Endothelial cell of umbilical vein (primary cell): Measurements from ENCODE around the gene TEF. TPM values are rescaled to one million over a fixed set of nuclear protein-coding genes. Genes with fewer than 3 reads are reported as not detected.

Experiments used
- BruUV-seq: library from RNA; stranded (reverse); fragments of 400-500 nt; replicated peaks from 2 replicates; lab custom pipeline; 2021; lab: Mats Ljungman, UMichigan
- CTCF ChIA-PET: fragments of 300-600, 350-600 bp; sonication (Branson Sonifier 250); formaldehyde crosslinking; loops from one replicate; lab custom pipeline; 2021; ENCODE audit warnings: antibody characterized with exemption, inconsistent platforms; lab: Charles Lee
- POLR2A ChIA-PET: fragments of 300-600, 350-600 bp; sonication (Branson Sonifier 250); formaldehyde crosslinking; loops from one replicate; lab custom pipeline; 2021; ENCODE audit warnings: antibody characterized with exemption, inconsistent platforms; lab: Charles Lee
- DNase-seq: peaks from one replicate; pipeline ENCODE4 v3.0.0-alpha.2; 2011; ENCODE audit warnings: low read depth, low spot score
- FAIRE-seq: peaks from 2 replicates; lab custom pipeline; 2011; peaks lifted over from hg19 to GRCh38; lab: Jason Lieb, UNC
- H2AFZ ChIP-seq: 2 replicates; pipeline ENCODE4 v1.6.0; 2012; ENCODE audit warnings: low read depth, low read length, control low read depth, inconsistent platforms
- H3K27ac ChIP-seq: 2 replicates; pipeline ENCODE4 v1.5.1; 2011; ENCODE audit warnings: low read depth, mild to moderate bottlenecking, control low read depth, low read length, moderate library complexity; ENCODE audit not compliant: insufficient read depth
- H3K27me3 ChIP-seq, 2 experiments: 2 replicates each; pipeline versions ENCODE4 v1.6.0 to v1.6.1; 2011; ENCODE audit warnings: low read length in 2 of 2, mixed read lengths in 1 of 2; ENCODE audit not compliant: control insufficient read depth in 2 of 2, insufficient read depth in 2 of 2
- H3K36me3 ChIP-seq, 2 experiments: 2 replicates in 1 of 2; 3 replicates in 1 of 2; pipeline ENCODE4 v1.5.1; 2011; ENCODE audit warnings: low read length in 2 of 2, mild to moderate bottlenecking in 1 of 2, moderate library complexity in 1 of 2; ENCODE audit not compliant: control insufficient read depth in 2 of 2, insufficient read depth in 2 of 2; ENCODE audit errors: extremely low read depth in 1 of 2
- H3K4me1 ChIP-seq: 3 replicates; pipeline ENCODE4 v1.5.1; 2011; ENCODE audit warnings: mild to moderate bottlenecking, low read length; ENCODE audit not compliant: control insufficient read depth, insufficient read depth; ENCODE audit errors: extremely low read depth
- H3K4me2 ChIP-seq: 2 replicates; pipeline ENCODE4 v1.6.1; 2011; ENCODE audit warnings: low read length, control low read depth, mixed read lengths; ENCODE audit not compliant: insufficient read depth
- H3K4me3 ChIP-seq, 3 experiments: fragments of 200-600 bp in 1 of 3; sonication (generic), shearing (Covaris generic) in 1 of 3; replicated peaks in 1 of 3; 2 replicates each; pipeline ENCODE4 v1.5.1; 2011 to 2016; ENCODE audit warnings: control low read depth in 3 of 3, low read length in 3 of 3, mild to moderate bottlenecking in 2 of 3, inconsistent platforms in 1 of 3, low read depth in 1 of 3, moderate library complexity in 1 of 3; ENCODE audit not compliant: insufficient read depth in 1 of 3
- H3K79me2 ChIP-seq: 2 replicates; pipeline ENCODE4 v1.6.0; 2012; ENCODE audit warnings: low read length, inconsistent platforms; ENCODE audit not compliant: control insufficient read depth, insufficient read depth
- H3K9ac ChIP-seq: replicated peaks from 2 replicates; pipeline ENCODE3; 2011; ENCODE audit warnings: low read length, control low read depth; ENCODE audit not compliant: insufficient read depth; ENCODE audit errors: extremely low read depth
- H3K9me1 ChIP-seq: replicated peaks from 3 replicates; pipeline ENCODE4 v1.6.0; 2011; ENCODE audit warnings: mild to moderate bottlenecking, low read length; ENCODE audit not compliant: control insufficient read depth, insufficient read depth; ENCODE audit errors: extremely low read depth
- H3K9me3 ChIP-seq: replicated peaks from 2 replicates; pipeline ENCODE4 v1.5.1; 2012; ENCODE audit warnings: low read length, inconsistent platforms; ENCODE audit not compliant: control insufficient read depth, insufficient read depth
- H4K20me1 ChIP-seq: replicated peaks from 2 replicates; pipeline ENCODE3; 2011; ENCODE audit warnings: mild to moderate bottlenecking, low read length; ENCODE audit not compliant: control insufficient read depth, insufficient read depth; ENCODE audit errors: extremely low read depth
- EZH2 ChIP-seq: IDR thresholded peaks from 2 replicates; pipeline ENCODE4 v1.6.1; 2012; ENCODE audit warnings: borderline replicate concordance, low read depth, mild to moderate bottlenecking, moderate library complexity, low read length, inconsistent platforms; ENCODE audit not compliant: severe bottlenecking
- FOS ChIP-seq: IDR thresholded peaks from 2 replicates; pipeline ENCODE4 v1.6.1; 2011; ENCODE audit warnings: mild to moderate bottlenecking, low read length, moderate library complexity, borderline replicate concordance; ENCODE audit not compliant: insufficient read depth
- GATA2 ChIP-seq: IDR thresholded peaks from 2 replicates; pipeline ENCODE4 v1.7.0; 2011; ENCODE audit warnings: low read depth, mild to moderate bottlenecking, moderate library complexity, mixed read lengths, low read length; ENCODE audit not compliant: insufficient read length, insufficient read depth
- JUN ChIP-seq: IDR thresholded peaks from 2 replicates; pipeline ENCODE4 v1.6.1; 2011; ENCODE audit warnings: borderline replicate concordance, low read depth; ENCODE audit not compliant: insufficient read length, insufficient read depth
- MYC ChIP-seq: IDR thresholded peaks from one replicate; pipeline ENCODE4 v1.6.1; 2011; ENCODE audit warnings: mild to moderate bottlenecking, low read depth, low read length
- POLR2A ChIP-seq: IDR thresholded peaks from 2 replicates; pipeline ENCODE4 v1.6.1; 2012; ENCODE audit warnings: low read depth, mild to moderate bottlenecking, control low read depth, low read length
- POLR2AphosphoS5 ChIP-seq: IDR thresholded peaks from 2 replicates; pipeline ENCODE4 v1.6.1; 2012; ENCODE audit warnings: low read depth, mild to moderate bottlenecking, control low read depth, low read length, moderate library complexity; ENCODE audit not compliant: insufficient read depth
- dilution Hi-C: fragments of 300-500 bp; cut with MboI; formaldehyde crosslinking; loops from one replicate; pipeline ENCODE4 v1.15.0; 2019; ENCODE audit warnings: low sequenced_read_pairs; ENCODE audit not compliant: extremely low pct_ligation_motif_present
- intact Hi-C: fragments of 100-400 bp; cut with micrococcal nuclease; formaldehyde crosslinking; loops from one replicate; pipeline ENCODE4 v1.10.0; 2022
- polyA plus RNA-seq, 4 experiments: library from polyadenylated mRNA; depleted of rRNA in 3 of 4; stranded (reverse) in 3 of 4; unstranded in 1 of 4; fragments of >200 nt; gene quantifications; 2 replicates each; pipeline versions ENCODE4 v1.2.1 to v1.2.3, GENCODE V29; 2011 to 2012; ENCODE audit warnings: missing spikeins in 1 of 4
- total RNA-seq: library from RNA; stranded (reverse); gene quantifications from 2 replicates; pipeline ENCODE4 v1.2.3, GENCODE V29; 2021
- TF ChIP-seq, protein P1 (sequence below), 2 donors: IDR thresholded peaks; 1 replicate in 1 of 2; 2 replicates in 1 of 2; pipeline ENCODE4 v1.5.1; 2011; ENCODE audit warnings: low read length in 2 of 2, mild to moderate bottlenecking in 2 of 2, moderate library complexity in 2 of 2, control low read depth in 1 of 2, inconsistent platforms in 1 of 2, low read depth in 1 of 2; ENCODE audit not compliant: insufficient read depth in 1 of 2; ENCODE audit errors: extremely low read depth in 1 of 2
- TF ChIP-seq, protein P2 (sequence below): IDR thresholded peaks from 2 replicates; pipeline ENCODE4 v1.6.1; 2011; ENCODE audit not compliant: insufficient read depth, insufficient read length

Gene TEF
- total and polyA plus RNA-seq, 2 donors (not counting 3 experiments of a cell fraction or from before 2014, with no cell fraction given): 2.2 to 4.0 TPM

- TF ChIP-seq POLR2A: no peak
- no peak for TF ChIP-seq FOS
- TF ChIP-seq EZH2: no peak
- TF ChIP-seq, protein P1, sequence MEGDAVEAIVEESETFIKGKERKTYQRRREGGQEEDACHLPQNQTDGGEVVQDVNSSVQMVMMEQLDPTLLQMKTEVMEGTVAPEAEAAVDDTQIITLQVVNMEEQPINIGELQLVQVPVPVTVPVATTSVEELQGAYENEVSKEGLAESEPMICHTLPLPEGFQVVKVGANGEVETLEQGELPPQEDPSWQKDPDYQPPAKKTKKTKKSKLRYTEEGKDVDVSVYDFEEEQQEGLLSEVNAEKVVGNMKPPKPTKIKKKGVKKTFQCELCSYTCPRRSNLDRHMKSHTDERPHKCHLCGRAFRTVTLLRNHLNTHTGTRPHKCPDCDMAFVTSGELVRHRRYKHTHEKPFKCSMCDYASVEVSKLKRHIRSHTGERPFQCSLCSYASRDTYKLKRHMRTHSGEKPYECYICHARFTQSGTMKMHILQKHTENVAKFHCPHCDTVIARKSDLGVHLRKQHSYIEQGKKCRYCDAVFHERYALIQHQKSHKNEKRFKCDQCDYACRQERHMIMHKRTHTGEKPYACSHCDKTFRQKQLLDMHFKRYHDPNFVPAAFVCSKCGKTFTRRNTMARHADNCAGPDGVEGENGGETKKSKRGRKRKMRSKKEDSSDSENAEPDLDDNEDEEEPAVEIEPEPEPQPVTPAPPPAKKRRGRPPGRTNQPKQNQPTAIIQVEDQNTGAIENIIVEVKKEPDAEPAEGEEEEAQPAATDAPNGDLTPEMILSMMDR (IDR thresholded peaks at IDR 0.05; ENCODE audit: extremely low read depth in 1 of 2, insufficient read depth in 1 of 2, low read depth in 1 of 2, low read length in 2 of 2): no peak
- no peak for TF ChIP-seq POLR2AphosphoS5
- TF ChIP-seq JUN: no peak
- no peak for TF ChIP-seq MYC
- TF ChIP-seq, protein P2, sequence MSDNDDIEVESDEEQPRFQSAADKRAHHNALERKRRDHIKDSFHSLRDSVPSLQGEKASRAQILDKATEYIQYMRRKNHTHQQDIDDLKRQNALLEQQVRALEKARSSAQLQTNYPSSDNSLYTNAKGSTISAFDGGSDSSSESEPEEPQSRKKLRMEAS: no peak
- no peak for TF ChIP-seq GATA2
- DNase-seq: no peak
- ChIA-PET CTCF (interaction anchor here (1.3 to 1.7 kb wide), 2 partner anchors 16 to 162 kb away, joined by 3 to 4 read pairs; no protein-coding TSS in a partner anchor), POLR2A (interaction anchor here (0.7 kb wide), 1 partner anchor 11 kb away, joined by 11 read pairs; no protein-coding TSS in a partner anchor)
- intact Hi-C loops (loop anchor here (5.0 to 10.0 kb wide), 2 partner anchors 78 to 170 kb away; partner anchors contain the start of gene RANGAP1), dilution Hi-C loops (no loop called here)
- no peak for FAIRE-seq
- no peak overlapping the region for H3K4me2 ChIP-seq
- H3K27me3 ChIP-seq: no peaks in the 10 kb centered on the region
- H3K79me2 ChIP-seq: no peaks in the 10 kb centered on the region
- H2AFZ ChIP-seq: no peak overlapping the region
- H3K4me1 ChIP-seq: peaks cover 7% of the 10 kb centered on the region
- H3K4me3 ChIP-seq: no peak overlapping the region
- H3K36me3 ChIP-seq: peaks cover 0 to 4% of the 10 kb centered on the region in 2 experiments
- H4K20me1 ChIP-seq: no peaks in the 10 kb centered on the region
- no peak overlapping the region for H3K27ac ChIP-seq
- no TSS peak for BruUV-seq
- no peaks in the 10 kb centered on the region for H3K9me1 ChIP-seq
- H3K9me3 ChIP-seq: no peaks in the 10 kb centered on the region
- no peak overlapping the region for H3K9ac ChIP-seq
Measured at GRCh38 chr22:41364955-41365354, 16.8 kb upstream of the TEF start.
